HepG2 (cell line): ENCODE results near the gene DEFB124. TPM values are rescaled to one million over a fixed set of nuclear protein-coding genes. Genes with fewer than 3 reads are reported as not detected.
A peak's percentile ranks its signal among the peaks of the same experiment; 100 is the strongest.

Source experiments
- ATAC-seq: fragments of 200-7000 bp; cut with Tn5 transposase; 3 replicates; pipeline ENCODE4 v1.9.1; 2020; ENCODE audit warnings: mild to moderate bottlenecking, moderate library complexity
- BruUV-seq: library from RNA; stranded (reverse); fragments of 400-500 nt; replicated peaks from 2 replicates; lab custom pipeline; 2021; lab: Mats Ljungman, UMichigan
- CTCF ChIA-PET: fragments of 300-600 bp; formaldehyde crosslinking; extraction: SDS; loops from one replicate; lab custom pipeline; 2021; ENCODE audit warnings: low total read pairs, inconsistent platforms, low intra/inter-chr PET ratio; lab: Yijun Ruan, JAX
- POLR2A ChIA-PET: fragments of 350-600 bp; sonication (Branson Sonifier 250); formaldehyde crosslinking; loops from one replicate; lab custom pipeline; 2020; ENCODE audit warnings: antibody characterized with exemption, inconsistent platforms; lab: Yijun Ruan, JAX
- DNase-seq: peaks from one replicate; pipeline ENCODE4 v3.0.0-alpha.2; 2015; ENCODE audit warnings: low spot score
- FAIRE-seq: peaks from 3 replicates; lab custom pipeline; 2011; peaks lifted over from hg19 to GRCh38; lab: Jason Lieb, UNC
- H2AFZ ChIP-seq: one replicate; pipeline ENCODE4 v1.6.1; 2011; ENCODE audit warnings: low read length, inconsistent platforms
- H3K27ac ChIP-seq: fragments of 300-600 bp; 3 replicates; pipeline ENCODE4 v1.8.0; 2011; ENCODE audit warnings: mixed run types, mild to moderate bottlenecking, mixed read lengths, low read length, inconsistent platforms; ENCODE audit not compliant: insufficient read depth; ENCODE audit errors: extremely low read length
- H3K27me3 ChIP-seq, 2 experiments: fragments of 200-600 bp in 1 of 2; 2 replicates in 1 of 2; 3 replicates in 1 of 2; pipeline versions ENCODE4 v1.6.0 to v1.8.0; 2011; ENCODE audit warnings: low read length in 2 of 2, mild to moderate bottlenecking in 2 of 2, moderate library complexity in 2 of 2, inconsistent platforms in 1 of 2; ENCODE audit not compliant: insufficient read depth in 2 of 2, control insufficient read depth in 1 of 2
- H3K36me3 ChIP-seq, 2 experiments: fragments of 200-600 bp in 1 of 2; replicated peaks in 1 of 2; 2 replicates in 1 of 2; 3 replicates in 1 of 2; pipeline versions ENCODE4 v1.5.1 to v1.8.0; 2011; ENCODE audit warnings: low read length in 2 of 2, inconsistent platforms in 1 of 2; ENCODE audit not compliant: insufficient read depth in 2 of 2, control insufficient read depth in 1 of 2
- H3K4me1 ChIP-seq: 2 replicates; pipeline ENCODE4 v1.5.1; 2012; ENCODE audit warnings: low read length, inconsistent platforms; ENCODE audit not compliant: insufficient read depth
- H3K4me2 ChIP-seq: 2 replicates; pipeline ENCODE4 v1.6.0; 2011; ENCODE audit warnings: low read depth, low read length, inconsistent platforms
- H3K4me3 ChIP-seq, 3 experiments: fragments of 200-600 bp in 1 of 3; sonication (generic), shearing (Covaris generic) in 1 of 3; replicated peaks in 1 of 3; 2 replicates each; pipeline ENCODE4 v1.5.1; 2011 to 2016; ENCODE audit warnings: low read length in 3 of 3, inconsistent platforms in 2 of 3, low read depth in 2 of 3, mild to moderate bottlenecking in 2 of 3, control low read depth in 1 of 3, mixed read lengths in 1 of 3; ENCODE audit not compliant: insufficient read depth in 1 of 3
- H3K79me2 ChIP-seq: one replicate; pipeline ENCODE4 v1.6.1; 2011; ENCODE audit warnings: low read length, inconsistent platforms; ENCODE audit not compliant: insufficient read depth
- H3K9ac ChIP-seq: 2 replicates; pipeline ENCODE4 v1.6.0; 2011; ENCODE audit warnings: mild to moderate bottlenecking, low read depth, low read length, inconsistent platforms; ENCODE audit not compliant: insufficient read depth
- H3K9me3 ChIP-seq: 2 replicates; pipeline ENCODE4 v1.5.1; 2012; ENCODE audit warnings: mild to moderate bottlenecking, low read length
- H4K20me1 ChIP-seq: 2 replicates; pipeline ENCODE4 v1.6.0; 2011; ENCODE audit warnings: inconsistent platforms, mild to moderate bottlenecking, low read length, moderate library complexity; ENCODE audit not compliant: insufficient read depth
- CTCF ChIP-seq: sonication (generic); formaldehyde crosslinking; IDR thresholded peaks from 2 replicates; pipeline ENCODE4 v1.5.0; 2020; ENCODE audit warnings: mild to moderate bottlenecking, missing genetic modification reagents, moderate library complexity
- MIXL1 ChIP-seq: IDR thresholded peaks from 2 replicates; pipeline ENCODE4 v1.6.1; 2016
- MTA3 ChIP-seq: sonication (generic); formaldehyde crosslinking; IDR thresholded peaks from 2 replicates; pipeline ENCODE4 v1.4.0; 2020; ENCODE audit warnings: missing genetic modification reagents
- NFAT5 ChIP-seq: sonication (generic); formaldehyde crosslinking; IDR thresholded peaks from 2 replicates; pipeline ENCODE4 v1.4.0; 2020; ENCODE audit warnings: missing genetic modification reagents
- PRMT3 ChIP-seq: sonication (generic); formaldehyde crosslinking; IDR thresholded peaks from 2 replicates; pipeline ENCODE4 v1.8.1; 2022; ENCODE audit warnings: low read depth, mild to moderate bottlenecking, moderate library complexity, missing genetic modification reagents, borderline replicate concordance
- SRSF9 ChIP-seq: fragments of 200-400 bp; formaldehyde crosslinking; IDR thresholded peaks from 2 replicates; pipeline ENCODE4 v1.6.1; 2018; ENCODE audit warnings: borderline replicate concordance, mild to moderate bottlenecking, low read depth, low read length; ENCODE audit not compliant: insufficient read depth, poor library complexity, severe bottlenecking
- STAG1 ChIP-seq: sonication (generic); formaldehyde crosslinking; IDR thresholded peaks from 2 replicates; pipeline ENCODE4 v1.4.0; 2020; ENCODE audit warnings: missing genetic modification reagents
- ZFAT ChIP-seq: sonication (generic); formaldehyde crosslinking; conservative IDR thresholded peaks from 2 replicates; pipeline ENCODE4 v1.8.1; 2023; ENCODE audit warnings: missing genetic modification reagents, inconsistent platforms
- ZNF713 ChIP-seq: sonication (generic); formaldehyde crosslinking; IDR thresholded peaks from 2 replicates; pipeline ENCODE4 v1.4.0; 2020; ENCODE audit warnings: mild to moderate bottlenecking, missing genetic modification reagents
- WGBS: methylation state at CpG from one replicate; pipeline ENCODE4 v1.1.6; 2017; ENCODE audit warnings: low lambda C conversion rate; 5-methylcytosine and 5-hydroxymethylcytosine counted together
- in situ Hi-C: cut with HindIII; loops from 2 replicates; pipeline ENCODE4 v1.10.0; 2017; ENCODE audit warnings: low pct_unique_long_range_greater_than_20kb; ENCODE audit not compliant: extremely low pct_ligation_motif_present
- intact Hi-C: fragments of 100-400 bp; cut with micrococcal nuclease; formaldehyde crosslinking; loops from one replicate; pipeline ENCODE4 v1.10.0; 2022; ENCODE audit not compliant: unreplicated experiment
- polyA plus RNA-seq, 8 experiments: library from polyadenylated mRNA; depleted of rRNA in 3 of 8; stranded (reverse) in 7 of 8; unstranded in 1 of 8; fragments of >200 nt; fragmentation: Illumina TruSeq in 4 of 8; extraction: Trizol in 4 of 8; gene quantifications; 2 replicates each; pipeline versions ENCODE4 v1.2.1 to v1.2.3, GENCODE V29; 2011 to 2016; ENCODE audit warnings: low read depth in 4 of 8, missing spikeins in 1 of 8, mixed read lengths in 1 of 8; ENCODE audit not compliant: insufficient read depth in 1 of 8
- total RNA-seq, 5 experiments: library from RNA; depleted of rRNA; stranded (reverse); fragments of >200 nt; fragmentation: Illumina TruSeq; extraction: Trizol; gene quantifications; 2 replicates each; pipeline ENCODE4 v1.2.3, GENCODE V29; 2016; ENCODE audit warnings: low read depth in 1 of 5
- TF ChIP-seq, protein P1 (sequence below): IDR thresholded peaks from 2 replicates; pipeline ENCODE4 v1.6.1; 2016

DEFB124 gene
- total and polyA plus RNA-seq, 2 of the 13 experiments (the other 11 are each of a cell fraction or from before 2014, with no cell fraction given): not detected

DNA sequence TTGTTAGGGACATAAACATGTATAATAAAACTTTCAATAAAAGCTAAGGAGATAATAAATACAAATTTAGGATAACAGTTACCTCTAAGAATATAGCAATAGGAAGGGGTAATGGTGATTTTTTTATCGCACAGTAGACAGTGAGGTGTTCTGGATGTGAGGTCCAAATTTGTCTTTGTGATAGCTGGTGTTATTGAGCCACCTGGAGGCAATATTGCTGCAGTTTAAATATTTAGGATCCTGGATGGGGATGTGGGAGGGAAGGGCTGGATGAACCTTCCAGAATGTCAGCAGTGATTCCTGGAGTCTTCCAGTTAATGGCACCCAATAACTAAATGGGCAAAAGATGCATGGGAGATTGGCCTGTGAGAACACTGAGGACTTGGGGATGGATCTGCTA, 20.6 kb downstream of the DEFB124 start:
- no peak for DNase-seq
- 2% methylated on average over 1 of the region's 1 CpG for WGBS
- no peak overlapping the region for H3K9ac ChIP-seq
- H3K4me1 ChIP-seq: peaks cover 8% of the 10 kb centered on the region
- ATAC-seq: no peak
- intact Hi-C loops (loop anchor here (1.0 kb wide), 1 partner anchor 41 kb away; no protein-coding TSS in a partner anchor), in situ Hi-C loops (no loop called here)
- no peak overlapping the region for H3K27ac ChIP-seq
- no peaks in the 10 kb centered on the region for H4K20me1 ChIP-seq
- peak; percentile 46 for TF ChIP-seq STAG1
- peak; percentile 55 for TF ChIP-seq CTCF (CRISPR knock-in tag)
- no peak for TF ChIP-seq MIXL1 (CRISPR knock-in tag)
- no peak for FAIRE-seq
- no peak overlapping the region for H3K4me3 ChIP-seq
- no peaks in the 10 kb centered on the region for H3K9me3 ChIP-seq
- H3K27me3 ChIP-seq: peaks cover 0 to 3% of the 10 kb centered on the region in 2 experiments; a peak in 3 of 5 replicates
- CTCF ChIA-PET: no interaction called here
- H3K4me2 ChIP-seq: no peak overlapping the region
- H3K79me2 ChIP-seq: no peaks in the 10 kb centered on the region
- H3K36me3 ChIP-seq: no peaks in the 10 kb centered on the region
- POLR2A ChIA-PET: no interaction called here
- no peak overlapping the region for H2AFZ ChIP-seq
- BruUV-seq: no TSS peak

DNA sequence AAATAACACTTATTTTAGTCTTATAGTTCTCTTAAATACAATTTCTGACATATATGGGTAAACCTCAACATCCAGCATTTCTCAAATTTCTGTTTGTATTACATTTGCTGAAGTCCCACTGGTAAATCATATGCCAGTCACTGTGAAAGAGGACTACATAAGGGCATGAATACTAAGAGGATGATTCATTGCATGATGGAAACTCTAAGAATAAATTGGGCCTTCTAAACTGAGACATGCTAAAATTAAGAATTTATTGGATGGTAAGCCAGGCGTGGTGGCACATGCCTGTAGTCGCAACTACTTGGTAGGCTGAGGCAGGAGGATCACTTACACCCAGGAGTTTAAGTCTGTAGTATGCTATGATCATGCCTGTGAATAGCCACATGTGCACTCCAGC, 22.4 kb downstream of the DEFB124 start:
- FAIRE-seq: no peak
- ATAC-seq: no peak
- H4K20me1 ChIP-seq: no peaks in the 10 kb centered on the region
- H3K27ac ChIP-seq: no peak overlapping the region
- BruUV-seq: no TSS peak
- H3K4me1 ChIP-seq: peaks cover 16% of the 10 kb centered on the region
- H3K79me2 ChIP-seq: no peaks in the 10 kb centered on the region
- H2AFZ ChIP-seq: no peak overlapping the region
- 35% methylated on average over 2 of the region's 2 CpGs for WGBS
- H3K27me3 ChIP-seq: no peaks in the 10 kb centered on the region; a peak in 1 of 5 replicates
- no peak overlapping the region for H3K4me3 ChIP-seq
- intact Hi-C loops (no loop called here), in situ Hi-C loops (no loop called here)
- H3K9ac ChIP-seq: no peak overlapping the region
- ChIA-PET CTCF (no interaction called here), POLR2A (no interaction called here)
- no peaks in the 10 kb centered on the region for H3K9me3 ChIP-seq
- no peak for DNase-seq
- H3K36me3 ChIP-seq: no peaks in the 10 kb centered on the region
- H3K4me2 ChIP-seq: no peak overlapping the region
- TF ChIP-seq NFAT5 (CRISPR knock-in tag) (no peak), PRMT3 (CRISPR knock-in tag) (no peak), ZNF713 (CRISPR knock-in tag) (no peak), ZFAT (CRISPR knock-in tag) (no peak), MTA3 (no peak), SRSF9 (no peak)
- TF ChIP-seq, protein P1, sequence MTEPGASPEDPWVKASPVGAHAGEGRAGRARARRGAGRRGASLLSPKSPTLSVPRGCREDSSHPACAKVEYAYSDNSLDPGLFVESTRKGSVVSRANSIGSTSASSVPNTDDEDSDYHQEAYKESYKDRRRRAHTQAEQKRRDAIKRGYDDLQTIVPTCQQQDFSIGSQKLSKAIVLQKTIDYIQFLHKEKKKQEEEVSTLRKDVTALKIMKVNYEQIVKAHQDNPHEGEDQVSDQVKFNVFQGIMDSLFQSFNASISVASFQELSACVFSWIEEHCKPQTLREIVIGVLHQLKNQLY (CRISPR knock-in tag): no peak
